GM21529 (cell line): ENCODE results near the gene PTAFR.
A peak's percentile ranks its signal among the peaks of the same experiment; 100 is the strongest.

Source experiments
- ATAC-seq: cut with Tn5 transposase; IDR thresholded peaks from one replicate; pipeline ENCODE4 v1.9.1; 2021; ENCODE audit not compliant: unreplicated experiment

Gene PTAFR, protein sequence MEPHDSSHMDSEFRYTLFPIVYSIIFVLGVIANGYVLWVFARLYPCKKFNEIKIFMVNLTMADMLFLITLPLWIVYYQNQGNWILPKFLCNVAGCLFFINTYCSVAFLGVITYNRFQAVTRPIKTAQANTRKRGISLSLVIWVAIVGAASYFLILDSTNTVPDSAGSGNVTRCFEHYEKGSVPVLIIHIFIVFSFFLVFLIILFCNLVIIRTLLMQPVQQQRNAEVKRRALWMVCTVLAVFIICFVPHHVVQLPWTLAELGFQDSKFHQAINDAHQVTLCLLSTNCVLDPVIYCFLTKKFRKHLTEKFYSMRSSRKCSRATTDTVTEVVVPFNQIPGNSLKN

DNA sequence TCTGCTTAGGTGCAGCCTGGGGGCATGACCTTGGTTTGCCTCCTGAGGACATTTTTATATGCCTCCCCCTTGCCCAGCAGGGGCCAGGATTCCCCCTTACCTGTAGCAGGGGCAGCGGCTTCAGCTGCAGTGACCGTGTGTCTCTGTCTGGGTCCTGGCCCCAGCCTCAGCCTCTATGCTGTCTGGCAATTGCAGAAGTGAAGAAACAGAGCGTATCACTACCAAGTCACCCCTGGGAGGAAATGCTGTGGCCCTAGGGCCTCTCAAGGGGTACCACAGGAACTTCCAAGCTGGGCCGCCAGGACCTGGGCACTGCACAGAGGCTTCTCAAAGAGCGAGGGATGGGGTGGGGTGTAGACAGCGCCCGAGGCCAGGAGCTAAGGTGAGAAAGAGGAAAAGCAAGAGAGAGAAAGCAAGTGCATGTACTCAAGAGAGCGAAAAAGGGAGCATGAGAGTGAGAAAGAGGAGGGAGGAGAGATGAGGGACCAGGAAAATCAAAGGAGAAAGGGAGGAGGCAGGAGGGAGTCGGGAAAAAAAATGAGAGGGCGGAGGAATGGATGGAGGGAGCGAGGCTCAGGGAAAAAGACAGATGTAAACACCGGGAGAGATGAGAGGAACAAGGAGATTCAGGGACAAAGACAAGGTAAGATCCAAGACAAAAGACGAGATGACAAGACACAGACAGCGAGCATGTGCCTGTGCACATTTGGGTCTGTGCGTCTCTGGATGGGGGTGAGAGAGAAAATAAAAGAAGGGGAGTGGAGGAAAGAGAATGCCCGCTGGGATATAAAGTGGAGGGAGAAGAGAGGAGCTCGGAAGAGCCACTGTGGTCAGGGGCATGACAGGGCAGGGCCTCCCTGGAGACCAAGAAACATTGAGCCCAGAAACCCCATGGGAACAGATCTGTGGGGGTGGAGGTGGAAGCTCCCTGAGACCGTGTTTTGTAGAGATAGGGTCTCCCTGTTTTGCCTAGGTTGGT, at the start of gene PTAFR:
Gene PTAFR (minus strand): TSS at position 199 of the 979 bp plus-strand sequence. CDS start 25,669 bp downstream, outside the sequence.
- no peak for ATAC-seq

DNA sequence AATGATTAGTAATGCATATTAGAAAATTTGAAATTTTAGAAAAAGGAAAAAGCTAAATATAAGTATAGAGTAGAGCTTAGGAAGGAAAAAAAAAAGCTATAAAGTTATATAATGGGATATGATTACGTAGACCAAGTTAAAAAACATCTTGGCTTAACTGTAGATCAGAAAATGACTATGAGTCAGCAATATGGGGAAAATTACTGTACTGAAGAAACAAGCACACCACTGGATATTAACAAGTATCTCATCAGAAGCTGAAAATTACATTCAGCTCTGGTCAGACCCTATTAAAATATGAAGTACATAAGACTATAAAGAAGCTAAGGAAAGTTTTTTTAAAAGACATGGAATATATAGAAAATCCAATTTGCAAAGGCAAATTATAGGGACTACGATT, 36.8 kb upstream of the PTAFR start:
- no peak for ATAC-seq

DNA sequence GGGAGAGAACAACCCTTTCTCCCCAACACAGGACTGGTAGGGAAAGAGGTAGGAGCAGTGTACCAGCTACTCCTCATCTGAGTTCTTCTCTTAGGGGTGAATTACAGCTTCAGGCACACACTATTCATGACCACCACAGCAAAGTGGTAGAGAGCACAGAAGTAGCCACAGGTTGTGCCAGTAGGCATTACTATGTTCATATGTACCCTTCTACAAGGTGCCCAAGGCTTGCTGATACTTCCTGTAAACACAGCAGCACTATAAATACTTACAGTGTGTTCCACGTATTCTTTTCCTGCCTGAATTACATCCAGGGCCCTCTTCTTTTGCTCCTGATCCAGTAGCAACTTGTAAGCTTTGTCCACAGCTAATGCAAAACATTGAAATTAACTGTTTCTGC, 33.2 kb upstream of the PTAFR start:
- ATAC-seq = no peak

DNA sequence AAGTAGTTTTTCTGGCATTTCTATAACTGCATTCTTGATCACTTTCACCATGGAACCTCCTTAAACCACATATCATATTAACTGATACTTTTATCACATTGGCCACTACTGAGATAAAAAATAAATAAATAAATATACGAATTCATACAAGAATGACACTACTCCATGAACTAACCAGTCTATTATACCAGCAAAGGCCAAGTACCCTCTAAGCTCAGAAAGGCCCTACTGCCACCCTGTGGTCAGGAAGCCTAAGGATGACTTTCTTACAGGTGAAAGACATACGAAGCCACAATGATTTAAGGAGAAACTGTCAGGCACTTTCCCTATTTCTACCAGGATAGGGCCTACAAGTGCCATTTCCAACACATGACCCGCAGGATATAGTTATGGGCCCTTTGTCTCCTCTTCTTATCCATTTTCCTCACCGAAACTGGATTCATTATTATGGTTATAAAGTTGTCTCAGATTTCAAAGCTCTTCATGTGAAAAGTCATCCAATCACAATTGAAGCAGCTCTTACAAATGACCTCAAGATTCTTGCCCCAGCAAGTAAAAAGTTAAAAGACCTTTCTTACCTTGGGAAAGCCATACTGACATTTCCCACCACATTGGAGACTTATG, 32.4 kb upstream of the PTAFR start:
- no peak for ATAC-seq

DNA sequence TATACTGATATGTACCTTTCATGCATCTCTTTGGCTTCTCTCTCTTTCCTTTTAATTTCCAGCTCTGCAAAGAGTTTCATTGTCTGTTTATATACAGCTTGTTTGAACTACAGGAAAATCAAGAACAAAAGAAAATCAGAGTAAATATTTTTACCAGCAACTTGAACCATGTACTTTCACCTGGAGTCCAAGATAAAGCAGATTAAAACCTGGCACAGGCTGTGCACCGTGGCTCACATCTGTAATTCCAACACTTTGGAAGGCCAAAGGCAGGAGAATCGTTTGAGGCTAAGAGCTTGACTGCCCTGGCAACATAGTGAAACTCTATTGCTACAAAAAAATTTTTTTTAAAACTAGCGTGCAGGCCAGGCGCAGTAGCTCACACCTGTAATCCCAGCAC, 28.8 kb upstream of the PTAFR start:
- ATAC-seq = no peak

DNA sequence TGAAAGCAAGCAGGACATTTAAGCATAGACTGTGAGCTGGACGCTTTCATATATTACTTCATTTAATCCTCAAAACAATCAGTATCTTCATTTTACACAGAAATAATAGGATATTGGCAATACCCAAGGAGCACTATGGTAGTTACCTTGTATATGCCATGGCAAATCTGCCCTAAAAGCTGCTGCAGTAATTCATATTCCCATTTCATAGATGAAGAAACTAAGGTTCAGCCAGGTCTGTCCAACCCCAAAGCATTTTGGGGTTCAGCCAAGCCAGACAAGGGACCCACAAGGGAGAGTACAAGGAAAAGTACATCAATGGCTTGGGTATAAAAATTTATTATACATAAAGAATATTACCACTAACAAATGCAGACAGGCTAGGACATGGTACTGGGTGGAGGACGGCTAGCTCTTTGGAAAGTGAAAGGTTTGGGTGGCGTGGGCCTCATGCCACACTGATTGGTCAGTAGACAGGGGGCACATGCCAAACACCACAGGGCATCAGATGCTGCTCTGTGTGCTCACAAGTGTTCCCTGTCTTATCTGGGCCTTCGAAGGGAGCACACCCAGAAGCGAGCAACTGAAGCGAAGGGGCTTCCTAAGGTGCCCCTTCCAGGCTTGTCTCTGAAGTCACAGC, 23.9 kb upstream of the PTAFR start:
- ATAC-seq = no peak

DNA sequence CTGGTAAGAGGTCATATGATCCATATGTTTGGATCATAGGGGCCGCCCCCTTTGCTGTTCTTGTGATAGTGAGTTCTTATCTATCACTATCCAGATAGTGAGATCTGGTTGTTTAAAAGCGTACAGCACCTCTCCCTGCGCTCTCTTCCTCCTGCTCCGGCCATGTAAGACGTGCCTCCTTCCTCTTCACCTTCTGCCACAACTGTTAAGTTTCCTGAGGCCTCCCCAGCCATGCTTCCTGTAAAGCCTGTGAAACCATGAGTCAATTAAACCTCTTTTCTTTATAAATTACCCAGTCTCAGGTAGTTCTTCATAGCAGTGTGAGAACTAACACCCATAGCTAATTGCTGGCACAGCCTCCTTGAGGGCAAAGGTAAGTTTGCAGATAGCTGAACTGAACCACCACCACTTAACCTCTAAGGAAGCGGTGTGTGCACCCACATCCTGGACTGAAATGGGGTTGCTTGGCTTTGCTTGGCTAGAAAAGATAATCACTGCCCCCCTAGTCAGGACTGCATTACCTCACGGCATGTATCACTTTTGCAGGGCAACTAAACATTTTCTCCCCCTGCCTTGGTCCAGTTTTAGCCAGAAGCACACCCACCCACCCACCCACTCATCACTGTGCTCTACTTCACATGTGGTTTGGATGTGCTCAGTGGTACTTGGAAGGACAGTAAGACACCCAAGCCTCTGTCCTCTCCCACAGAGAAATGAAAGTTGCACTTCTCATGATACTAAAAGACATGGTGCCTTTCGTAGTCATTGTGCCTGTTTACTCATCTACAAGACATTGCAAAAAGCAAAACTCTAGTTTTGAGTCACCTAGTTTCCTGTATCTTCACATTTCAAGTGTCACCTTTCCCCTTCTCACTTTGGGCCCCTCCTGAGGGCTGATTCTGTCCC, 23.1 kb upstream of the PTAFR start:
- peak; percentile 77 for ATAC-seq

DNA sequence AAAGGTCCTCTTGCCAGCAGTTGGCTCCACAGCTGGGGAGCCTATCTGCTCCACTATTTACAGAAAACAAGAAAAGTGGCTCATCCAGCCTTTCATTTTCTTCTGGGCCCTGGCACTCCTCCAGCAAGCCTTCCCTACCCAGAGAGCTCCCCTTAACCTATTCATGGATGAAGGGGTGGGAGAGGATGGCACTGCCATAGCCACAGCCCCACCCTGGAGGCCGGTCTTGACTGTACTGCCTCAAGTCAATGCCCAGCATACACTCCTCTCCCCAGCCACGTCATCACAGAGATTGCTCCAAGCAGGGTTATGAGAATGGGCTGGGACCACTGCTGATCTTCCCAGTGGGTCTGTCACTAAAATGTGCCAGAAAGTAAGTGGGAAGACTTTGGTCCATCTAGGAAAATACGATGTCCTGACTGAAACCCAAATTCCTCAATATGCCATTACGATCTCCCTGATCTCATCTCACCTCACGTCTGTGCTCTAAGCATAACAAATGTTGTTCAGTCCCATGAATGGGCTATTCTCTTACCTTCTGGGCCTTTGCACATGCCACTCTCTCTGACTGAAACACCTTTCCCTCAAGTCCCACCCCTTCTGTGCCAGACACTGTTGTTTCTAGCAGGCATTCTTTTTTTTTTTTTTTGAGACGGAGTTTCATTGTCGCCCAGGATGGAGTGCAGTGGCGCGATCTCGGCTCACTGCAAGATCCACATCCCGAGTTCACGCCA, 21.4 kb upstream of the PTAFR start:
- no peak for ATAC-seq

DNA sequence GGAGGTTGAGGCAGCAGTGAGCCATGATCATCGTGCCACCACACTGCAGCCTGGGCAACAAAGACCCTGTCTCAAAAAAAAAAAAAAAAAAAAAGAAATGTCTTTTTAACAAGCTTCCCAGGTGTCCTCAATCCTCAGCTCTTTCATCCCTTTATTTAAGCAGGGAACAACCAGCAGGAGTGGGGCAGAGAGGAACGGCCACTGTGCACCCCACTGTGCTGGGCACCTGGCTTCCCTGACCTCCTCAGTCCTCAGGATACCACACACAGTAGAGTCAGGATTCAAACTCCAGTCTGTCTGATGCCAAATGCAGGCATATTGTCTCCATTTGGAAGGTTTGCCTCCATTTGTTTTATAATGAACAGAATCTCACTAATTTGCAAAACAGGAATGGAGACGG, 19.8 kb upstream of the PTAFR start:
- no peak for ATAC-seq

DNA sequence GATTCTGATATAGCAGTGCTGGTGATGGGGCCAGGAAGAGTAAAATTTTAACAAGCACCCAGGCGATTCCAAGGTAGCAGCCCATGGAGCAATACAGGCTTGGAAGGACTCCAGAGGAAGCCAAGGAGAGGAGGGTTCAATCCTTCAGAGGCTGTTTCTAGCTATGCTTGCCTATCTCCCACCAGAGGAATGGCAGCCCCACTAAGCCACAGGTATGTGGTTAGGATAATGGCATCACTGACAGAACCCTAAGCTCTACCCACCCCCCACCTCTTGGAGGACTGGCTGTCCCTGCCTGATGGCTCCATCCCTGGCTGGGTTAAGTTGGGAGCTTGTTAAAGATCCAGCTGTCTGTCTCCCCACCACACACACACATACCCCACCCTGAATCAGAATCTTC, 19.3 kb upstream of the PTAFR start:
- no peak for ATAC-seq

DNA sequence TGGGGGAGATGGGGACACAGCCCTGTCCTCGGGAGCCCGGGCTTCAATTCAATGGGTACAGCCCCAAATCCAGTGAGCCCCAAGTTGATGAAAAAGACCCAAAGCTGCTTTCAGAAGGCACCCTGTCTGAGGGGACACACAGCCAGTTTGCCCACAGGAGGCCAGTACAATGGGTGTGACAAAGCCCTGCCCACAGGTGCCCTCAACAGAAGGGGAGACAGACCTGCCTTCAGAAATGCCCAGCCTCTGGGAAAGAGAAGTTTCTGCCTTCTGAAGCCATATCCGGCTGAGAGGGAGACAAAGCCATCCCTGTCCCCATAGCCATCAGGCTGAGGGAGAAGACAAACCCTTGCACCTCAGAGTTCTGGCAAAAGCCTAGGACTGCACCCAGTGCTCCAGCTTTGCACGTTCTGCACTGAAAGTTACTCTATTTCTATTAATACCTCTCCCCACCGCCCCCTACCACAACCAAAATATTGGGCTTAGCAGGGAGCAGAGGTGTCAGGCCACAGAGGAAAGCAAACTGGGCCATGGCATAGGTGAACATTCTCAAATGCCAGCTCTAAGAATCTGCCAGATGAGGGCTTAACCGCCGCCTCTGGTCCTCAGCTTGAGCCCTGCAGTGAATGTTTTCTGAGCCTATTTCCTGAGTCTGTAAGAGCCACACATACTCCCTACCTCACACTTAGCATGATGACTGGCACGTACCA, 18.0 kb upstream of the PTAFR start:
- ATAC-seq = no peak

DNA sequence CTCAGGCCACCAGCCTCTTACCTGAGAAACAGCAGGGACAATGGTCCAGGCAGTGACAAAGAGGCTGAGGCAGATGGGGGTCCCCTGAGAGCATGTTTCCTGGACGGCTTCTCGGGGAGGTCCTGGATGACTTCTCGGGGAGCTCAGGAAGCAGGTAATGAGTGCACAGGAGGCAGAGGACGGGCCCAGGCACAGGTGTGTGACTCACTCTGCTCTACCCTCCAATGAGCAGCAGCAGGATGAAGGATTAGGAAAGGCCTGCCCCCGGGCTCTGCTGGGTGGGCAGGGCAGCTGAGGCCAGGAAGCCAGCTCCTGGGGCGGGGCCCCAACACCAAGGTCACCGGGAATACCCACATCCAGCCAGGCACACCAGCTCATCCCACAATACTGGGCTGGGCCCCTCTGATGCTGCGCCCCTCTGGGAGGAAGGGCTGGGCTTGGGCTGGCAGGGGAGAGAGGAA, 17.2 kb upstream of the PTAFR start:
- ATAC-seq = no peak

DNA sequence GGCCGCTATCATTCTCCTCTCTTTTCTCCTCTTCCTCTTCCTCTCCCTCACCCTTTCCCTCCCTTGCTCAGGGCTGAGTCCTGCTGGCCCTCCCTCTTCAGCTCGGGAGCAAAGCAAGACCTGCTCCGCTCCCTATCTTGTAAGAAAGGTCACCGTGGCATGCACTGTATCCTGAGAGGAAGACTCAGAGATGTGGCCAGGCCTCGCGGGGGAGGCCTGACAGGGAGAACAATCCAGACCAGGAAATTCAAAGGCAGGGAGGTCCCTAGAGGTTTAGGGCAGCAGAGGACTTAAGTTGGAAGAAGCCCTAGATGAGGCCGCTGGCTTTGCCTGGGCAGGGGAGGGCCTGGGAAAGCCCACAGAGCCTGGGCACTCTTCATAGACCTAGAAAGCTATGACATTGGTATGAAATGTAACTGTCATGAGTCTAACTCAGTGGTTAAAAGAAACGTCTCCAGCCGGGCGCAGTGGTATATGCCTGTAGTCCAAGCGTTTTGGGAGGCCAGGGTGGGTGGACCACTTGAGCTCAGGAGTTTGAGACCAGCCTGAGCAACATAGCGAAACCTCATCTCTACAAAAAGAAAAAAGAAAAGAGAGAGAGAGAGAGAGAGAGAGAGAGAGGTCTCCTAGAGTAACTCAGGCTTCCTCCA, 14.6 kb upstream of the PTAFR start:
- ATAC-seq = no peak

DNA sequence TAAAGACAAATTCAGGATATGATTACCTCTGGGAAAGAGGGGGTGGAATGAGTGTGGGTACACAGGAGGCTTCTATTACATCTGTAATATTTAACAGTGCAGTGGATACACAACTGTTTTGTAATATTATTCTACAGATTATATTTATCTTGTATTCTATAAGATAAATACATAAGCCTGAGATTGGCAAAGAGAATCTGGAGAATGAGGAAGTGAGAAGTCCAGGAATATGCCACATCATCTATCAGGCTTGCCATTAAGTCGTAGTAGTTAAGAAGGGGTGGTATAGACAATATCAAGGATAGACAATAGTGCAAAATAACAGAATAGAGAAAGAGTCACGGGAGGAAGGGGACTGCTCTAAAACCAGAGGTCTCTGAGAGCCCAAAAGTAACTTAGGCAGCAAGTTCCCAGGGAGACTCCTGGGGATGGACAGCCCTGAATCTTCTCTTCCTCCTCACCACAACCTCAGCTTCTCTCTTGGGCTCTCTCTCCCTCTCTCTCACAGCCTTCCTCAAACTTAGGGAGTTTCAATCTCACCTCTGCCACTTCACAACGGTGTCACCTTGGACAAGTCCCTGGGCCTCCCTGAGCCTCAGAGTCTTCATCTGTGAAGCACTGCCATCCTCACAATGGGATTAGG, 14.0 kb upstream of the PTAFR start:
- no peak for ATAC-seq

DNA sequence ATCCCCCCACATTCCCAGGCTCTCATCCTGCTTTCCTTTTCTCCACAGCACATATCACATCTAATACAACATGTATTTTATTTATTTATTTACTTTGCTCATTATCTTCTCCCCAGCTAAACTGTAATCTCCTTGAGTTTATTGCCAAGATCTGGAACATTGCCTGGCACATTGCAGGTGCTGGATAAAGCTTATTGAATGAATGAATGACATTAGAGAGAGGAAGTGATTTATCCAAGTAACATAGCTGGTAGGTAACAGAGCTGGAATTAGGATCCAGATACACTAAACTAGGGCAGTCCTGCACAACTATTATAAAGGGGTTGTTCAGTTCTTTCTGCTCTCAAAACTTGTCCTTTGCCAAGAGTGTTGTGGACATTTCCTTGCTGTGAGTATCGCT, 8.6 kb upstream of the PTAFR start:
- no peak for ATAC-seq

DNA sequence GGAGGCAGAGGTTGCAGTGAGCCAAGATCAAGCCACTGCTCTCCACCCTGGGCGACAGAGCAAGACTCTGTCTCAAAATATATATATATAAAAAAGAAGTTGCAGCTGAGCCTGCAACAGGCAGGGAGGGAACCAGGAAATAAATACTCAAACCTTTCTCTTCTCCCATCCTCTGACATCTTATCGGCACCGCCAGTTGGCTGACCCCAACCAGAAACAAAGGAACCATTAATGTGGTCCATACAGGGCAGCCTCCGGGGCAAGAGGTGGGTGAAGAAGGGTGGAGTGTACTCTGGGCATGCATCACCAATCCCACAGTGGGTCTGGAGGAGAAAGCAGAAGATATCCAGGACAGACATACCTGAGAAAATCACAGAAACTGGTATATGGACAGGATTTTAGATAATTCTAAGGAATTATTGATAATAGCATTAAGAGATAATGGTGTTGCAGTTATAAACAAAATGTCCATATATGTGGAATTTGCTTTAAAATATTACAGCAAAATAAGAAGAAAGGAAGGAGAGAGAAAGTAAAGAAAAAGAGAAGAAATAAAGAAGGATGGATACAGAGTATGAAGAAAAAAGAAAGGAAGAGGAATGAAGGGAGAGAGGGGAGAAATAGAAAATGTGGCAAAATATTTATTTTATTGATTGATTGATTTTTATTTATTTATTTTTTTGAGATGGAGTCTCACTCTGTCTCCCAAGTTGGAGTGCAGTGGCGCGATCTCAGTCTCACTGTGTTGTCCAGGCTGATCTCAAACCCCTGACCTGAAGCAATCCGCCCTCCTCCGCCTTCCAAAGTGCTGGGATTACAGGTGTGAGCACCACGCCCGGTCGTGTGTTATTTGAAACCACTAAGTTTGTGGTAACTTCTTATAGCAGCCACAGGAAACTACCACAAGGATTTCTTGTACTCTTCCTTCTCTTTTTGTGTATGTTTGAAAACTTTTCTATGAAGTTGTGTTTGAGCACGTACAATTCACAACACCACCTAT, 4.1 kb upstream of the PTAFR start:
- no peak for ATAC-seq
